22Rv1 (cell line): Measurements from ENCODE around the gene ASIC3.

Source experiments
- CTCF ChIP-seq: fragments of 450-650 bp; IDR thresholded peaks from 2 replicates; pipeline ENCODE4 v1.5.1; 2017; ENCODE audit warnings: mild to moderate bottlenecking
- ZFX ChIP-seq: fragments of 450-650 bp; IDR thresholded peaks from 2 replicates; pipeline ENCODE4 v1.6.1; 2017; ENCODE audit warnings: antibody characterized with exemption, borderline replicate concordance

- no peak for TF ChIP-seq CTCF
- TF ChIP-seq ZFX: no peak
Observed at GRCh38 chr7:151088019-151088855, 39.9 kb downstream of the ASIC3 start.
